ENCODE measurements around the gene RNF222.

The RNF222 gene

DNA sequence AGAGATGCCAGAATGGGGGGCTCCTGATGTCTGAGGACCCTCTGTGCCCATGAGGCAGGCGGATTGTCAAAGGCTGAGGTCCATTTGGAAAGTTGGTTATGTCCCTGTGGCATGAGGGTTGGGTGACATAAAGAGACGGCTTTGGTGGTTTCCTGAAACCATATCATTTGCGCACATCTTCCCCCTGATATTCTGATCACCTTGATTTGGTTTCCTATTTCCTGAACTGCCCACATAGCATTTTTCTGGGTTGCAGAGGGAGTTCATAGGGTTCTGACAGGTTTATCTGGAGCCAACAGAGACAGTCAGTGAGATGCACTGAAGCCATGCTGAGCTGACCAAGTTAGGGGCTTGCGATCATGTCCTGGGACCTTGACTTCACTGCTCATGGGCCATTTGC is 15.7 kb upstream of the RNF222 start:
- DNase-seq (ENCODE audit: insufficient read length, low spot score) (no peak), FAIRE-seq (no peak)
- TF ChIP-seq, protein P1, sequence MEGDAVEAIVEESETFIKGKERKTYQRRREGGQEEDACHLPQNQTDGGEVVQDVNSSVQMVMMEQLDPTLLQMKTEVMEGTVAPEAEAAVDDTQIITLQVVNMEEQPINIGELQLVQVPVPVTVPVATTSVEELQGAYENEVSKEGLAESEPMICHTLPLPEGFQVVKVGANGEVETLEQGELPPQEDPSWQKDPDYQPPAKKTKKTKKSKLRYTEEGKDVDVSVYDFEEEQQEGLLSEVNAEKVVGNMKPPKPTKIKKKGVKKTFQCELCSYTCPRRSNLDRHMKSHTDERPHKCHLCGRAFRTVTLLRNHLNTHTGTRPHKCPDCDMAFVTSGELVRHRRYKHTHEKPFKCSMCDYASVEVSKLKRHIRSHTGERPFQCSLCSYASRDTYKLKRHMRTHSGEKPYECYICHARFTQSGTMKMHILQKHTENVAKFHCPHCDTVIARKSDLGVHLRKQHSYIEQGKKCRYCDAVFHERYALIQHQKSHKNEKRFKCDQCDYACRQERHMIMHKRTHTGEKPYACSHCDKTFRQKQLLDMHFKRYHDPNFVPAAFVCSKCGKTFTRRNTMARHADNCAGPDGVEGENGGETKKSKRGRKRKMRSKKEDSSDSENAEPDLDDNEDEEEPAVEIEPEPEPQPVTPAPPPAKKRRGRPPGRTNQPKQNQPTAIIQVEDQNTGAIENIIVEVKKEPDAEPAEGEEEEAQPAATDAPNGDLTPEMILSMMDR (IDR thresholded peaks at IDR 0.05; ENCODE audit: insufficient read depth, missing control alignments): no peak

DNA sequence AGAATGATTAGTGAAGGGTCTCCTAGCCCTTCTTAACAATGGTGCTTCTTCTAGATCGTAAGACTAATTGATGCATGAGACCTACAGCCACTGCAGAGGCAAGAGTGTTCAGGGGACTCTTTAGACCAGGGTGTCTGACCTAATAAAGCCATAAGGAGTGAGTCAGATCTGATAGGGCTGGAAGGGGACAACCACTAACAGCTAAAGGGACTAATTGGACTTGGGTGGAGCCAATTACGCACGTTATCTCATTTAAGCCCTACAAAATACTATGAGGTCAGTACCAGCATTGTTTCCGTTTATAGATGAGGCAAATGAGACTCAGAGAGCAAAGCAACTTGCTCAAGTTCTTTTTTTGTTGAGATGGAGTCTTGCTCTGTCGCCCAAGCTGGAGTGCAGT is 14.5 kb upstream of the RNF222 start:
- no peak for FAIRE-seq
- TF ChIP-seq, protein P1 (IDR thresholded peaks at IDR 0.05; ENCODE audit: insufficient read depth, missing control alignments): no peak
- no peak for DNase-seq (ENCODE audit: insufficient read length, low spot score)

DNA sequence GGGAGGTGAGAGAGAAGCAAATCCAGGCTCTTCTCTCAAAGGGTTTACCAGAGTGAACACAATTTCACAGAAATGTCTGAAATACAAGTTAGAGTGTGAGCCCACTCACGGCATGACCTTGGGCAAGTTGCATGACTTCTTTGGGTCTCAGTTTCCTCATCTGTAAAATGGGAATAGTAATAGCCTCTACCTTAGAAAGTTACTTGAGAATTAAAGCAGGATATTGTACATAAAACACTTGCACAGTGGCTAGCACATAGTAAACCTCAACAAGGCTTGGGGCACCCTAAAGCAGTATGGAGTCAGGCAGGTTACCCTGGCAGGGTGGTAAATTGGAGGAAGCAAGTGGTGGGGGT is 13.2 kb upstream of the RNF222 start:
- DNase-seq (ENCODE audit: insufficient read length, low spot score) (no peak), FAIRE-seq (no peak)
- TF ChIP-seq, protein P1 (IDR thresholded peaks at IDR 0.05; ENCODE audit: insufficient read depth, missing control alignments): no peak

DNA sequence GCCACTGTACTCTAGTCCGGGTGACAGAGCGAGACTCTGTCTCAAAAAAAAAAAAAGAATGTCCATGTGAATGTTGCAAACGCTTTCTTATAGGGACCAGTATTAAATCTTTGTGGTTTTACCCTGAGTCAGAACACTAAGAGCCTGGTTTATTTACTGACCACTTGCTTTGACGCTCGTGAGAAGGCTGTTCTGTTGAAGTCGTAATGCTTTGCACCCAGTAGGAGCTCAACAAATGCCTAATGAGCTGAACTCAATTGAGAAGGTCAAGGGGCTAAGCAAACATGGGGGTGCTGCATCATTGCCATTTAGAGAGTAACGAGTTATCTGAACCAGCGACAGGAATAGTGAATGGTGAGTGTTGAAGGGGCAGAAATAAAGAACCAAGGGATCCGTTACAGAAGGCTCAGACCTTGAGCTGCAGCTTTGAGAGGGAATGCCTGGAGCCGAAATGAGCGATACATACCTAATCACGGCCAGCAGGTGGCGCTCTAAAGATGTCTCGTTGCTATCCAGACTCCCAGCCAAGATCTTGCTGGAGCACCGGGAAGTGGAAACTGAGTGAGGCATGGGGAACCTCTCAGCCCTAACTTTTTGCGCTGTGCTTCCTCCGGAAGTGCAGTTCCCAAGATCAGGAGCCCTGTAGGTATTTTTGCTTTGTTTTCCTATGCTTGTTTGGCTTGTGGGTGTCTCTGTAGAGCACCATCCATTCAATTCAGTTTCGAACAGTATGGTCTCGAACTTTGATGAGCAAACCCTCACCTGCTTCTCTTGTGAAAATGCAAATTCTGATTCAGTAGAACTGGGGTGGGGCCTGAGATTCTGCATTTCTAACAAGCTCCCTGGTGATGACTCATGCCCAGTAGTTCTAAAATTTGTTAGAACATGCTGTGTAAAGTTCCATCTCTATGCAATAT is 12.6 kb upstream of the RNF222 start:
- DNase-seq (ENCODE audit: insufficient read length, low spot score) (peak; percentile 39), FAIRE-seq (peak; percentile 38)
- TF ChIP-seq, protein P1 (IDR thresholded peaks at IDR 0.05; ENCODE audit: insufficient read depth, missing control alignments): peak; percentile 58

DNA sequence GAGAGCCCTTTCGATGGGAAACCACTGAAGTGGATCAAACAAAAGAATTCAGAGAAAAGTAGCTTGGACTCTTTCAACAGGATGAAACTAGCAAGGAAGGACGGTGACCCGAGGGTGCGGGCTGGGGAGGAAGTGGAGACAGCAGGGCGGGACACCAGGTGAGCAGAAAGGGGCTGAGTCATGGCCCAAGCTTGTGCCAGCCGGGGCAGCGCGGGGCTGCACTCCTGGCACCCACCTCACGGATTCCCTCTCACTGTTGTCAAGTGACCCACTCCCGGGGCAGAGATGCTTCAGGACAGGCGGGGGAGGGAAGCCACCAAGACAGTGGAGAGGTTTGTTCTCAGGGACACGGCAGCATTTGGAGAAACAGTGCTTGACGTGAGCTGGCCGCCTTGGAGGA is 10.7 kb upstream of the RNF222 start:
- TF ChIP-seq, protein P1 (IDR thresholded peaks at IDR 0.05; ENCODE audit: insufficient read depth, missing control alignments): no peak
- DNase-seq (ENCODE audit: insufficient read length, low spot score) (no peak), FAIRE-seq (no peak)

DNA sequence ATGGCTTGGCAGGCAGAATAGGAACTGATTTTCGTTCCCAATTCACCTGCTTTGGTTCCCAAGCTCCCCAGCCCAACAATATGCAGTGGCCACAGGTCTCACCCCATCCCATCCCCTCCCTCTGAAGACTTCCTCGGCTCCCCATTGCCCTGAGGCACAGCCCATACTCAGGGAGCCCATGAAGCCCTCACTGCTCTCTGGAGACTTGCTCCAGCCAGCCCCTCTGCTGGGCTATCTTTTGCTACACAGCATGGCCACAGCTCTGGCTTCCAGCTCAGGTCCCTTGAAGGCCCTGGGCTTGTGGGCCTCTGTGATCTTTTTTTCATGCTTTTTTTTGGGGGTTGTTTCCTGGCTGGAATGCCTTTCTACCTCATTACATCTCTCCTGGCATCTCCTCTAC is 8.5 kb upstream of the RNF222 start:
- TF ChIP-seq, protein P1 (IDR thresholded peaks at IDR 0.05; ENCODE audit: insufficient read depth, missing control alignments): no peak
- no peak for FAIRE-seq
- DNase-seq (ENCODE audit: insufficient read length, low spot score): no peak

DNA sequence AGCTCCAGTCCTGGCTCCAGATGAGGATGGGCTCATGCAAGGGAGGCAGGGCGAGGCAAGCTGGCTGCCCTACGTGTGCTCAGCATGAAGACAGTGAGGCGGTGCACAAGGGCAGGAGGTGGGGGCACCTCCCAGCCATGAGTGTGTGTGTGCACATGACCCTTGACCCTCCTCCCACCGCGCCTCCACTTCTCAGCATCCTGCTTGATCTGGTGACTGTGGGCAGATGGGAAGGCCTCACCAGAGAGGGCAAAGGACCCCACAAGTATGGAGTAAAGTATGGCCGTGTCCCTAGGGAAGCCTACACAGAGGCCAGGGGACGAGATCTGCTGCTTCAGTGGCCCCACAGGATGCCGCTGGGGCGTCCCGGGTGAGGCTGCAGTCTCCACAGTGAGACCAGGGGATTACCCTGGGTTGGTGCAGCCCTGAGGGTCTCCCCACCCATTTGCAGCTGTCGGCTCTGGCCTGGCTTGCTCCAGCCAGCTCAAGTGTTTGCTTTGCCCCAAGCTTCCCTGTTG is 7.9 kb upstream of the RNF222 start:
- FAIRE-seq (no peak), DNase-seq (ENCODE audit: insufficient read length, low spot score) (no peak)
- TF ChIP-seq, protein P1 (IDR thresholded peaks at IDR 0.05; ENCODE audit: insufficient read depth, missing control alignments): no peak
